WERI-Rb-1 (cell line): Measurements from ENCODE around the gene RAB10.

Source experiments
- DNase-seq: peaks from one replicate; pipeline ENCODE4 v3.0.0-alpha.2; 2020
- H3K27ac ChIP-seq: fragments of 250-450 bp; sonication (Bioruptor Pico); 2 replicates; pipeline ENCODE4 v1.5.1; 2020; ENCODE audit warnings: mild to moderate bottlenecking, moderate library complexity
- H3K27me3 ChIP-seq: fragments of 250-450 bp; sonication (Bioruptor Pico); 2 replicates; pipeline ENCODE4 v1.5.1; 2021; ENCODE audit warnings: mild to moderate bottlenecking, low read depth, moderate library complexity; ENCODE audit not compliant: insufficient read depth, severe bottlenecking
- H3K36me3 ChIP-seq: fragments of 250-450 bp; sonication (Bioruptor Pico); 2 replicates; pipeline ENCODE4 v1.5.1; 2020; ENCODE audit warnings: mild to moderate bottlenecking, moderate library complexity
- H3K4me3 ChIP-seq: 2 replicates; pipeline ENCODE4 v1.5.1; 2011; ENCODE audit warnings: low read depth, mild to moderate bottlenecking, control low read depth, low read length
- H3K9me3 ChIP-seq: fragments of 250-450 bp; sonication (Bioruptor Pico); 2 replicates; pipeline ENCODE4 v1.5.1; 2021; ENCODE audit warnings: mild to moderate bottlenecking, moderate library complexity; ENCODE audit not compliant: severe bottlenecking
- CTCF ChIP-seq: IDR thresholded peaks from 2 replicates; pipeline ENCODE4 v1.5.1; 2011; ENCODE audit warnings: low read depth, mild to moderate bottlenecking, control low read depth, inconsistent platforms, low read length

Gene RAB10

GRCh38 chr2:26033818-26034636 is at the start of gene RAB10:
TSS of gene RAB10 (plus strand) at chr2:26034084. CDS start at chr2:26034609, 525 bp downstream.
- Histone ChIP-seq H3K36me3 (peaks cover 39% of the 10 kb centered on the region), H3K9me3 (no peaks in the 10 kb centered on the region), H3K4me3 (peak within 1 kb of the TSS; percentile 82), H3K27ac (peak within 1 kb of the TSS; percentile 94), H3K27me3 (no peaks in the 10 kb centered on the region)
- DNase-seq: peak; percentile 100
- TF ChIP-seq CTCF: no peak

GRCh38 chr2:25988134-25988533 is 45.8 kb upstream of the RAB10 start:
- Histone ChIP-seq H3K36me3 (no peaks in the 10 kb centered on the region), H3K9me3 (no peaks in the 10 kb centered on the region), H3K4me3 (no peak overlapping the region), H3K27ac (no peak overlapping the region), H3K27me3 (no peaks in the 10 kb centered on the region)
- TF ChIP-seq CTCF: no peak
- DNase-seq: no peak

- Histone ChIP-seq H3K4me3 (no peak overlapping the region), H3K9me3 (no peaks in the 10 kb centered on the region), H3K27ac (no peak overlapping the region), H3K36me3 (no peaks in the 10 kb centered on the region), H3K27me3 (no peaks in the 10 kb centered on the region)
- DNase-seq: no peak
- no peak for TF ChIP-seq CTCF
Measured at GRCh38 chr2:25989154-25989553, 44.7 kb upstream of the RAB10 start.

GRCh38 chr2:25991965-25992364 is 41.9 kb upstream of the RAB10 start:
- Histone ChIP-seq H3K27me3 (no peaks in the 10 kb centered on the region), H3K27ac (no peak overlapping the region), H3K36me3 (no peaks in the 10 kb centered on the region), H3K4me3 (no peak overlapping the region), H3K9me3 (no peaks in the 10 kb centered on the region)
- no peak for TF ChIP-seq CTCF
- DNase-seq: no peak

GRCh38 chr2:25992556-25992955 is 41.3 kb upstream of the RAB10 start:
- Histone ChIP-seq H3K9me3 (no peaks in the 10 kb centered on the region), H3K27me3 (no peaks in the 10 kb centered on the region), H3K4me3 (no peak overlapping the region), H3K27ac (no peak overlapping the region), H3K36me3 (no peaks in the 10 kb centered on the region)
- no peak for DNase-seq
- TF ChIP-seq CTCF: no peak

GRCh38 chr2:25993049-25993448 is 40.8 kb upstream of the RAB10 start:
- no peak overlapping the region for H3K27ac ChIP-seq

More at GRCh38 chr2:25993049-25993448, 40.8 kb upstream of the RAB10 start:
- no peaks in the 10 kb centered on the region for H3K36me3 ChIP-seq
- no peak for DNase-seq
- no peaks in the 10 kb centered on the region for H3K9me3 ChIP-seq
- no peaks in the 10 kb centered on the region for H3K27me3 ChIP-seq
- no peak for TF ChIP-seq CTCF
- H3K4me3 ChIP-seq: no peak overlapping the region
